Measurements from ENCODE around the gene RNF121. TPM values are rescaled to one million over a fixed set of nuclear protein-coding genes. Genes with fewer than 3 reads are reported as not detected.
A peak's percentile ranks its signal among the peaks of the same experiment; 100 is the strongest.

RNF121 gene
- total and polyA plus RNA-seq, 12 donors, result 8.3 to 25.7 (median 19.2) TPM

- peak within 1 kb of the TSS in 9 of 10 donors; percentile 36 to 91 (median 76) for H3K27ac ChIP-seq
- no peak for TF ChIP-seq CTCF (IDR thresholded peaks at IDR 0.05)
- no peaks in the 10 kb centered on the region for H3K27me3 ChIP-seq
- peaks cover 0 to 51% (median 10%) of the 10 kb centered on the region in 9 donors for H3K36me3 ChIP-seq
- intact Hi-C loops (cut with DNase I), result no loop called here
- peak within 1 kb of the TSS in 8 of 10 donors; percentile 11 to 51 (median 41) for H3K4me3 ChIP-seq
- peak in 1 of 2 donors; percentile 46 for DNase-seq
- no peaks in the 10 kb centered on the region for H3K9me3 ChIP-seq
- WGBS, 2 donors, result 69 to 73% methylated on average over 11 of the region's 11 CpGs
- peak in 7 of 8 donors; percentile 5 to 51 (median 36) for ATAC-seq
- H3K4me1 ChIP-seq, result peaks cover 0 to 51% (median 25%) of the 10 kb centered on the region in 9 donors
Observed at GRCh38 chr11:71998649-71999310, 69.9 kb downstream of the RNF121 start, which contains the start of gene IL18BP. IL18BP (plus strand) TSS chr11:71998909; CDS start chr11:71999985, 1,076 bp downstream.

- no peaks in the 10 kb centered on the region for H3K9me3 ChIP-seq
- H3K27me3 ChIP-seq, result no peaks in the 10 kb centered on the region
- 25% methylated on average over 2 of the region's 2 CpGs for WGBS, 2 donors
- DNase-seq (peak in 1 of 2 donors; percentile 37), ATAC-seq (peak in 7 of 8 donors; percentile 33 to 64 (median 55))
- TF ChIP-seq CTCF (IDR thresholded peaks at IDR 0.05), result no peak
- peak overlapping the region in 9 of 10 donors; percentile 36 to 91 (median 76) for H3K27ac ChIP-seq
- intact Hi-C loops (cut with DNase I), result no loop called here
- peaks cover 0 to 57% (median 16%) of the 10 kb centered on the region in 9 donors for H3K36me3 ChIP-seq
- peak overlapping the region in 8 of 10 donors; percentile 11 to 51 (median 41) for H3K4me3 ChIP-seq
- H3K4me1 ChIP-seq, result peaks cover 0 to 51% (median 25%) of the 10 kb centered on the region in 9 donors
Observed at GRCh38 chr11:71999362-71999761, 70.5 kb downstream of the RNF121 start.

GRCh38 chr11:71999798-72000197 is 71.0 kb downstream of the RNF121 start:
- Histone ChIP-seq H3K4me1 (peaks cover 0 to 51% (median 25%) of the 10 kb centered on the region in 9 donors), H3K27me3 (no peaks in the 10 kb centered on the region), H3K4me3 (peak overlapping the region in 7 of 10 donors; percentile 16 to 51 (median 43)), H3K9me3 (no peaks in the 10 kb centered on the region), H3K36me3 (peaks cover 0 to 61% (median 21%) of the 10 kb centered on the region in 9 donors), H3K27ac (peak overlapping the region in 9 of 10 donors; percentile 36 to 91 (median 76))
- 60 to 72% methylated on average over 8 of the region's 8 CpGs for WGBS, 2 donors
- no peak for ATAC-seq
- no peak for DNase-seq
- TF ChIP-seq CTCF (IDR thresholded peaks at IDR 0.05), result no peak
- intact Hi-C loops (cut with DNase I), result no loop called here

GRCh38 chr11:72000202-72000867 is 71.5 kb downstream of the RNF121 start:
- DNase-seq (no peak), ATAC-seq (no peak)
- Histone ChIP-seq H3K27me3 (no peaks in the 10 kb centered on the region), H3K4me1 (peaks cover 0 to 55% (median 25%) of the 10 kb centered on the region in 9 donors), H3K9me3 (no peaks in the 10 kb centered on the region), H3K4me3 (peak overlapping the region in 1 of 10 donors; percentile 51), H3K27ac (peak overlapping the region in 7 of 10 donors; percentile 64 to 91 (median 76)), H3K36me3 (peaks cover 0 to 64% (median 26%) of the 10 kb centered on the region in 9 donors)
- intact Hi-C loops (cut with DNase I), result no loop called here
- 94% methylated on average over 10 of the region's 10 CpGs for WGBS, 2 donors
- TF ChIP-seq CTCF (IDR thresholded peaks at IDR 0.05), result no peak

Measured in heart right ventricle (tissue), 16 donors.